GM20431 (cell line): ENCODE data around the gene XKR3.
"Not testable (repeated sequence)": the region's sequence is repeated elsewhere in the genome, so short reads cannot be mapped to it uniquely, and the experiment has no call there.

Experiments
- in situ Hi-C: fragments of 300-500 bp; cut with MseI, MboI; formaldehyde crosslinking; loops from one replicate; pipeline ENCODE4 v1.15.0; 2020; ENCODE audit warnings: low sequenced_read_pairs; ENCODE audit not compliant: unreplicated experiment

The XKR3 gene

GRCh38 chr22:16824716-16825687, at the start of gene XKR3:
Gene XKR3 (minus strand): TSS chr22:16825411. CDS start chr22:16808073, 17,338 bp downstream.
- in situ Hi-C loops = no loop called here

- in situ Hi-C loops = not testable (repeated sequence)
These were observed 44.4 kb upstream of the XKR3 start for GRCh38 chr22:16869640-16870039.

- in situ Hi-C loops = no loop called here
These were observed 41.0 kb upstream of the XKR3 start for GRCh38 chr22:16866167-16866566.

GRCh38 chr22:16856851-16857250, 31.6 kb upstream of the XKR3 start:
- in situ Hi-C loops = not testable (repeated sequence)

- in situ Hi-C loops = no loop called here
These were observed 29.4 kb upstream of the XKR3 start for GRCh38 chr22:16854631-16855030.

GRCh38 chr22:16851268-16851996, 26.2 kb upstream of the XKR3 start:
- in situ Hi-C loops = not testable (repeated sequence)

- in situ Hi-C loops = no loop called here
These were observed 22.1 kb upstream of the XKR3 start for GRCh38 chr22:16847271-16847670.

GRCh38 chr22:16845881-16846280, 20.7 kb upstream of the XKR3 start:
- in situ Hi-C loops = no loop called here

- in situ Hi-C loops = no loop called here
These were observed 20.3 kb upstream of the XKR3 start for GRCh38 chr22:16845465-16845864.

- in situ Hi-C loops = no loop called here
These were observed 19.3 kb upstream of the XKR3 start for GRCh38 chr22:16844529-16844928.

- in situ Hi-C loops = no loop called here
These were observed 12.9 kb upstream of the XKR3 start for GRCh38 chr22:16838073-16838472.

- in situ Hi-C loops = no loop called here
These were observed 9.8 kb upstream of the XKR3 start for GRCh38 chr22:16834971-16835370.

- in situ Hi-C loops = no loop called here
These were observed 6.0 kb upstream of the XKR3 start for GRCh38 chr22:16831257-16831656.

GRCh38 chr22:16829985-16830384, 4.8 kb upstream of the XKR3 start:
- in situ Hi-C loops = no loop called here

- in situ Hi-C loops = no loop called here
These were observed 3.7 kb upstream of the XKR3 start for GRCh38 chr22:16828876-16829275.

GRCh38 chr22:16827506-16827905, 2.3 kb upstream of the XKR3 start:
- in situ Hi-C loops = no loop called here

GRCh38 chr22:16819249-16819648, 6.0 kb downstream of the XKR3 start:
- in situ Hi-C loops = no loop called here

GRCh38 chr22:16818538-16818937, 6.7 kb downstream of the XKR3 start:
- in situ Hi-C loops = no loop called here

- in situ Hi-C loops = no loop called here
These were observed 10.1 kb downstream of the XKR3 start for GRCh38 chr22:16815073-16815472.

- in situ Hi-C loops = no loop called here
These were observed 14.9 kb downstream of the XKR3 start for GRCh38 chr22:16810188-16810802.

- in situ Hi-C loops = no loop called here
These were observed 16.5 kb downstream of the XKR3 start for GRCh38 chr22:16808744-16809143.
